Measurements from ENCODE around the gene SEC16B. TPM values are rescaled to one million over a fixed set of nuclear protein-coding genes. Genes with fewer than 3 reads are reported as not detected.

The SEC16B gene
- total RNA-seq, 2 experiments from 2014 or later = not detected

- TF ChIP-seq, protein P1, sequence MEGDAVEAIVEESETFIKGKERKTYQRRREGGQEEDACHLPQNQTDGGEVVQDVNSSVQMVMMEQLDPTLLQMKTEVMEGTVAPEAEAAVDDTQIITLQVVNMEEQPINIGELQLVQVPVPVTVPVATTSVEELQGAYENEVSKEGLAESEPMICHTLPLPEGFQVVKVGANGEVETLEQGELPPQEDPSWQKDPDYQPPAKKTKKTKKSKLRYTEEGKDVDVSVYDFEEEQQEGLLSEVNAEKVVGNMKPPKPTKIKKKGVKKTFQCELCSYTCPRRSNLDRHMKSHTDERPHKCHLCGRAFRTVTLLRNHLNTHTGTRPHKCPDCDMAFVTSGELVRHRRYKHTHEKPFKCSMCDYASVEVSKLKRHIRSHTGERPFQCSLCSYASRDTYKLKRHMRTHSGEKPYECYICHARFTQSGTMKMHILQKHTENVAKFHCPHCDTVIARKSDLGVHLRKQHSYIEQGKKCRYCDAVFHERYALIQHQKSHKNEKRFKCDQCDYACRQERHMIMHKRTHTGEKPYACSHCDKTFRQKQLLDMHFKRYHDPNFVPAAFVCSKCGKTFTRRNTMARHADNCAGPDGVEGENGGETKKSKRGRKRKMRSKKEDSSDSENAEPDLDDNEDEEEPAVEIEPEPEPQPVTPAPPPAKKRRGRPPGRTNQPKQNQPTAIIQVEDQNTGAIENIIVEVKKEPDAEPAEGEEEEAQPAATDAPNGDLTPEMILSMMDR (conservative IDR thresholded peaks at IDR 0.05; ENCODE audit: low read length) = no peak
- TF ChIP-seq EZH2phosphoT487 (IDR thresholded peaks at IDR 0.05; ENCODE audit: borderline replicate concordance, low read depth, low read length) = no peak
- POLR2A ChIA-PET = no interaction called here
Measured at GRCh38 chr1:177954076-177954475, 15.8 kb downstream of the SEC16B start.

DNA sequence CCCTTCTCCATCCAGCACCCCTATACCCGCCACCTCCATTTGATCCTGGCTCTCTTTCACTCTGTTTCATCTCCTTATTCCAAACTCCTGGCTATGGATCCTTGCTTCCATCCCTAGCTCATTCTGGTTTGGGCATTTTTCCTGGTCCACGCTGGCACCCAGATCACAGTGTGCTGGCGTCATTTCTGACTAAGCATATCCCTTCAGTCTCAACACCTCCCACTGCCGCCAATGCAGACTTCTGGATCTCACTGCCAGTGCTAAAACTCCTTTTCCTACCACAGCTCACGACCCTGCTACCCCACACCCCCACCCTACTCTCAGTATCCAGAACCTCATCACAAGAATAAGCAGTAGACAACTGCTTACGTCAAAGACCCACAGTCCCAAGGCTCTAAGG, 16.3 kb downstream of the SEC16B start:
- H3K4me2 ChIP-seq (ENCODE audit: low read length) = no peak overlapping the region
- H4K20me1 ChIP-seq (ENCODE audit: insufficient read depth, low read length) = no peaks in the 10 kb centered on the region
- no peaks in the 10 kb centered on the region for H3K79me2 ChIP-seq (ENCODE audit: insufficient read depth, low read depth, low read length)
- POLR2A ChIA-PET = no interaction called here
- no peak overlapping the region for H2AFZ ChIP-seq (ENCODE audit: low read length)
- CTCF ChIA-PET (ENCODE audit: unreplicated experiment) = no interaction called here
- no peaks in the 10 kb centered on the region for H3K36me3 ChIP-seq (ENCODE audit: insufficient read depth, low read length)
- TF ChIP-seq, protein P1 (conservative IDR thresholded peaks at IDR 0.05; ENCODE audit: low read length) = no peak
- TF ChIP-seq EZH2phosphoT487 (IDR thresholded peaks at IDR 0.05; ENCODE audit: borderline replicate concordance, low read depth, low read length) = no peak
- H3K9me3 ChIP-seq (ENCODE audit: low read length) = no peaks in the 10 kb centered on the region
- H3K9me2 ChIP-seq (ENCODE audit: insufficient read depth, low read length) = no peaks in the 10 kb centered on the region
- intact Hi-C loops (cut with micrococcal nuclease; ENCODE audit: unreplicated experiment) = no loop called here
- no peak for DNase-seq (ENCODE audit: low spot score)
- no peak overlapping the region for H3K27ac ChIP-seq (ENCODE audit: low read depth, low read length, poor library complexity, severe bottlenecking)
- BruUV-seq (replicated peaks) = no TSS peak
- H3K4me3 ChIP-seq (ENCODE audit: low read depth, low read length, poor library complexity, severe bottlenecking) = no peak overlapping the region
- H3K4me1 ChIP-seq (ENCODE audit: insufficient read depth, low read length, poor library complexity, severe bottlenecking) = no peaks in the 10 kb centered on the region

More at GRCh38 chr1:177954076-177954475, 15.8 kb downstream of the SEC16B start:
- DNase-seq (ENCODE audit: low spot score) = no peak
- H3K79me2 ChIP-seq (ENCODE audit: insufficient read depth, low read depth, low read length) = no peaks in the 10 kb centered on the region
- H3K27ac ChIP-seq (ENCODE audit: low read depth, low read length, poor library complexity, severe bottlenecking) = no peak overlapping the region
- intact Hi-C loops (cut with micrococcal nuclease; ENCODE audit: unreplicated experiment) = no loop called here
- BruUV-seq (replicated peaks) = no TSS peak
- H3K4me3 ChIP-seq (ENCODE audit: low read depth, low read length, poor library complexity, severe bottlenecking) = no peak overlapping the region
- H4K20me1 ChIP-seq (ENCODE audit: insufficient read depth, low read length) = no peaks in the 10 kb centered on the region
- H3K9me3 ChIP-seq (ENCODE audit: low read length) = no peaks in the 10 kb centered on the region
- CTCF ChIA-PET (ENCODE audit: unreplicated experiment) = no interaction called here
- H3K9me2 ChIP-seq (ENCODE audit: insufficient read depth, low read length) = no peaks in the 10 kb centered on the region
- H3K4me1 ChIP-seq (ENCODE audit: insufficient read depth, low read length, poor library complexity, severe bottlenecking) = no peaks in the 10 kb centered on the region
- H2AFZ ChIP-seq (ENCODE audit: low read length) = no peak overlapping the region
- H3K4me2 ChIP-seq (ENCODE audit: low read length) = no peak overlapping the region
- H3K36me3 ChIP-seq (ENCODE audit: insufficient read depth, low read length) = no peaks in the 10 kb centered on the region

DNA sequence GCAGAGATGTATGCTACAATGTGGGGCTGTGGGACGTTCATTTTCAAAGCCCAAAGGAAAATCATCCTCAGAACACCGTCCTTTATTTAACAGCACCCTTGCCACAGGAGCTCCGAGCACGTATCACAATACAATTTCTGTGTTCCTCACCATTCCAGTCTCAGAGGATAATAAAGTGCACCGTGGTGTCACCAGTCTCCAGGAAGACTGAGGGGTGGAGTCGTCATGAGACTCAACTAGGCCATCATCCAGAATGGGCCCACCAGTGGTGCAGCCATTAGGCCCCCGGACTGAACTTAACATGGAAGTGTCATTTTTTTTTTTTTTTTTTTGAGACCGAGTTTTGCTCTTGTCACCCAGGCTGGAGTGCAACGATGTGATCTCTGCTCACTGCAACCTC, 17.2 kb downstream of the SEC16B start:
- Histone ChIP-seq H3K4me1 (ENCODE audit: insufficient read depth, low read length, poor library complexity, severe bottlenecking) (no peaks in the 10 kb centered on the region), H3K79me2 (ENCODE audit: insufficient read depth, low read depth, low read length) (no peaks in the 10 kb centered on the region), H3K4me2 (ENCODE audit: low read length) (no peak overlapping the region), H3K9me2 (ENCODE audit: insufficient read depth, low read length) (no peaks in the 10 kb centered on the region), H3K4me3 (ENCODE audit: low read depth, low read length, poor library complexity, severe bottlenecking) (no peak overlapping the region), H3K27ac (ENCODE audit: low read depth, low read length, poor library complexity, severe bottlenecking) (no peak overlapping the region), H3K36me3 (ENCODE audit: insufficient read depth, low read length) (no peaks in the 10 kb centered on the region), H4K20me1 (ENCODE audit: insufficient read depth, low read length) (no peaks in the 10 kb centered on the region), H2AFZ (ENCODE audit: low read length) (no peak overlapping the region), H3K9me3 (ENCODE audit: low read length) (no peaks in the 10 kb centered on the region)
- no peak for DNase-seq (ENCODE audit: low spot score)
- ChIA-PET CTCF (ENCODE audit: unreplicated experiment) (no interaction called here), POLR2A (no interaction called here)
- intact Hi-C loops (cut with micrococcal nuclease; ENCODE audit: unreplicated experiment) = no loop called here
- no TSS peak for BruUV-seq (replicated peaks)
- TF ChIP-seq, protein P1 (conservative IDR thresholded peaks at IDR 0.05; ENCODE audit: low read length) = no peak
- TF ChIP-seq EZH2phosphoT487 (IDR thresholded peaks at IDR 0.05; ENCODE audit: borderline replicate concordance, low read depth, low read length) = no peak

Data from OCI-LY7 (cell line).